Type B pancreatic cell (in vitro differentiated cells): Measurements from ENCODE around the gene CYP8B1. TPM values are rescaled to one million over a fixed set of nuclear protein-coding genes. Genes with fewer than 3 reads are reported as not detected.

Experiments
- DNase-seq: peaks from one replicate; pipeline ENCODE4 v3.0.0; 2021; ENCODE audit warnings: mixed read lengths; ENCODE audit not compliant: unreplicated experiment; ENCODE audit errors: extremely low spot score
- H3K27ac Mint-ChIP-seq: 2 replicates; pipeline ENCODE4 v1.8.0; 2021; ENCODE audit warnings: mild to moderate bottlenecking, mixed read lengths
- H3K27me3 Mint-ChIP-seq: 2 replicates; pipeline ENCODE4 v1.8.0; 2021; ENCODE audit warnings: mixed read lengths
- H3K36me3 Mint-ChIP-seq: 2 replicates; pipeline ENCODE4 v1.8.0; 2021; ENCODE audit warnings: mixed read lengths
- H3K4me1 Mint-ChIP-seq: one replicate; pipeline ENCODE4 v1.8.0; 2021; ENCODE audit warnings: mixed read lengths; ENCODE audit not compliant: unreplicated experiment
- H3K4me3 Mint-ChIP-seq: 2 replicates; pipeline ENCODE4 v1.8.0; 2021; ENCODE audit warnings: mild to moderate bottlenecking, mixed read lengths
- H3K9me3 Mint-ChIP-seq: 2 replicates; pipeline ENCODE4 v1.8.0; 2021; ENCODE audit warnings: mixed read lengths
- total RNA-seq: library from RNA; stranded (reverse); gene quantifications from 2 replicates; pipeline ENCODE4 v1.2.1, GENCODE V29; 2021; ENCODE audit warnings: low replicate concordance
- TF ChIP-seq, protein P1 (sequence below): fragments of 200-600 bp; sonication (generic); conservative IDR thresholded peaks from 2 replicates; pipeline ENCODE4 v1.5.0; 2021; ENCODE audit warnings: antibody characterized with exemption, mild to moderate bottlenecking

The CYP8B1 gene
- total RNA-seq, 1 donor from 2014 or later: not detected

DNA sequence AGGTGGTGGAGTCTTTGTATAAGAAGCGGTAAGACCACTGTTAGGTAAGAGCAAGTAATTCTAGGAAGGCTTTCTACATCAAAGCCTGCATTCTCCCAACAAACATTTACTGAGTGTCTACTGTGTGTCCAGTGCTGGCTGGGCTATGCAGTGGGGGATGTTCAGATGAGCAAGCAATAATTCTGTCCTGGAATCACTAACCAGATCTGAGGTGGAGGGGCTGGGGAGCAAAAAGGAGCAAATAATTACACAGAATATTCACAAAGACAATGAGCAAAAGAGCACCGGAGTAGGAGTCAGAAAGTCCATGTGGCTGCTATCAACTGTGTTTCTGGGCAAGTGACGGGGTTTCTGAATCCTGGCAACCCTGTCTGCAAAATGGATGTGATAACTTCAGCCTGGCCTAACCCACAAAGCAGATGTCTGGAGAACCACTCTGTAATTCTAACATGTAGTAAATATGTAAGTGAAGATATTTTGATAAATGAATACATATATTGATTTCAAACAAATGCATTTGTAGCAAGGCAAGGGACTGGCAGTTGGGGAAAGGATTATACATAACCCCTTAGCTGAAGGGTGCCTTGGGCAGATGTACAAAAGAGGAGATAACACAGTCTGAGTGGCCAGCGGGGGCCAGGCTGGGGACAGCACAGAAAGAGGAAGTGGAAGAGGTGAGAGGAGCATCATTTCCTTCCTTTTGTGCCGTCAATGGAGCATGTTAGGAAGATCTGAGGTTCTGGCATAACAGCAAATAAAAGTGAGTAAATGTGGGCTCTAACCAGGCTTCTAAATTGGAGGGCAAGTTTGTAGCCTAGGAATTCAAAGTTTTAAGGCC is 28.8 kb downstream of the CYP8B1 start:
- no peaks in the 10 kb centered on the region for H3K27me3 Mint-ChIP-seq
- H3K27ac Mint-ChIP-seq: peak overlapping the region; percentile 92
- no peaks in the 10 kb centered on the region for H3K9me3 Mint-ChIP-seq
- no peaks in the 10 kb centered on the region for H3K36me3 Mint-ChIP-seq
- H3K4me1 Mint-ChIP-seq: peaks cover 23% of the 10 kb centered on the region
- H3K4me3 Mint-ChIP-seq: no peak overlapping the region
- TF ChIP-seq, protein P1, sequence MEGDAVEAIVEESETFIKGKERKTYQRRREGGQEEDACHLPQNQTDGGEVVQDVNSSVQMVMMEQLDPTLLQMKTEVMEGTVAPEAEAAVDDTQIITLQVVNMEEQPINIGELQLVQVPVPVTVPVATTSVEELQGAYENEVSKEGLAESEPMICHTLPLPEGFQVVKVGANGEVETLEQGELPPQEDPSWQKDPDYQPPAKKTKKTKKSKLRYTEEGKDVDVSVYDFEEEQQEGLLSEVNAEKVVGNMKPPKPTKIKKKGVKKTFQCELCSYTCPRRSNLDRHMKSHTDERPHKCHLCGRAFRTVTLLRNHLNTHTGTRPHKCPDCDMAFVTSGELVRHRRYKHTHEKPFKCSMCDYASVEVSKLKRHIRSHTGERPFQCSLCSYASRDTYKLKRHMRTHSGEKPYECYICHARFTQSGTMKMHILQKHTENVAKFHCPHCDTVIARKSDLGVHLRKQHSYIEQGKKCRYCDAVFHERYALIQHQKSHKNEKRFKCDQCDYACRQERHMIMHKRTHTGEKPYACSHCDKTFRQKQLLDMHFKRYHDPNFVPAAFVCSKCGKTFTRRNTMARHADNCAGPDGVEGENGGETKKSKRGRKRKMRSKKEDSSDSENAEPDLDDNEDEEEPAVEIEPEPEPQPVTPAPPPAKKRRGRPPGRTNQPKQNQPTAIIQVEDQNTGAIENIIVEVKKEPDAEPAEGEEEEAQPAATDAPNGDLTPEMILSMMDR: no peak
- DNase-seq: no peak

DNA sequence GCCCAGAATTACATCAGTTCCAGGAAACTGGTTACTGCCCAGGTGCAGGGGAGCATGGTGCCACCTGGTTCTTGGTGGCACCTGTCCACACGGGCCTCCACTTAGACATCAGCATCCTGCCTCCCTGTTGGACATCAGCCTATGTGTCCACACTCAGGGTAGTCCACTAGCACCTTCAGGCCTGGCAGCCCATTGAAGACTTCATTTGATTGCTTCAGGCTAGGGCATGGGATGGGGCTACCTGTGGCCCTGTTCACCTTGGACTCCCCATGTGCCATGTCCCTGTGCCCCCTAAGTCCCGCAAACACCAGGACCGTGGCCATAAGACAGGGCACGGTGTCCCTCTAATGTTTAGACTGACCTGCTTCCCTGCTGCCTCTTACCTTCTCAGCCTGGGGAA is 30.9 kb downstream of the CYP8B1 start:
- Mint-ChIP-seq H3K4me3 (no peak overlapping the region), H3K36me3 (no peaks in the 10 kb centered on the region), H3K27me3 (peaks cover under 1% of the 10 kb centered on the region), H3K9me3 (no peaks in the 10 kb centered on the region), H3K27ac (no peak overlapping the region), H3K4me1 (peaks cover 21% of the 10 kb centered on the region)
- DNase-seq: no peak
- TF ChIP-seq, protein P1: no peak

DNA sequence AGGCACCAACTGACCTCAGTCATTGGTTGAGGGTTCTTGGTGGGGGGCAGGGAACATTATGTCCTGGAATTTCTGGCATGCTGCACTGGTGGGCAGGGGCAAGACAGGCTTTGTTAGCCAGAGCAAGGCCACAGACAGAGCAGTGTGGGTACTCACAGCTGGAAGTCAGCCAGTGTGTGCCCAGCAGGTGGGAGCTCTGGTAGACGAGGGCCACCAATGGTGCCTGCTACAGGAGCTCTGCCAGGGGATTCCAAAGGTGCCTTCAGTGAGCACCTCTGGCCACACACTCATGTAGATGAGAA is 31.3 kb downstream of the CYP8B1 start:
- H3K36me3 Mint-ChIP-seq: no peaks in the 10 kb centered on the region
- peaks cover 5% of the 10 kb centered on the region for H3K27me3 Mint-ChIP-seq
- H3K27ac Mint-ChIP-seq: no peak overlapping the region
- TF ChIP-seq, protein P1: no peak
- H3K4me1 Mint-ChIP-seq: peaks cover 25% of the 10 kb centered on the region
- DNase-seq: no peak
- H3K9me3 Mint-ChIP-seq: no peaks in the 10 kb centered on the region
- no peak overlapping the region for H3K4me3 Mint-ChIP-seq

DNA sequence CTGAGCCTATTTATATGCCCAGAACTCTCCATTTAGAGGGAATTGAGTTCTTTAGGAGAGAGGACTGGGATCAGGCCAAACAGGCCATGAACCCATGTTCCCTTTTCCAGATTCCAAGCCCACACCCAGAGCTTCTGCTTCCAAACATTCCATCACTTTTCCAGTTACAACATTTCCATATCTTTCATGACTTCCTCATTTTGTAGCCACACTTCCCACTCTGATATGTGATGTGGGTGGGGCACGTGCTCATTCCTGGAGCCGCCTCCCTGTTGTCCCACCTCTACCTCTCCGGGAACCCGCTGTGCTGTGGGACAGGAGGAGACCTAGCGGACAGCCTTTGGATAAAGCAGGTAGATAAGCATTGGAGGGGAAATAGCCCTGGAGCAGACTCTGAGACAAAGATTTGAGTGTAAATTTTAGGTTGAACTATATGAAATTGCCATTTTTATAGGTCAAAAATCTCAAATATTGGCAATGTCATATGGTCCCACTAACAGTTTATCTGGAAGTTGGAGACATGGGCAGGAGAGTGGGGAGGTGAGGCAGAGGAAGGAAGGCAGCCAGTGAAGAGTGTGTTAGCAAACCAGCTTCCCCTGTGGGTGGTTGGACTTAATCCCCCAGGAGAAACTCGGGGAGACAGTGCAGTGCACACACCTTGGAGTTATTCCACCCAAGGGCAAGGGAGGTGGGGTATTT is 31.8 kb downstream of the CYP8B1 start:
- H3K27ac Mint-ChIP-seq: no peak overlapping the region
- TF ChIP-seq, protein P1: no peak
- no peaks in the 10 kb centered on the region for H3K36me3 Mint-ChIP-seq
- no peaks in the 10 kb centered on the region for H3K9me3 Mint-ChIP-seq
- peaks cover 8% of the 10 kb centered on the region for H3K27me3 Mint-ChIP-seq
- H3K4me1 Mint-ChIP-seq: peaks cover 25% of the 10 kb centered on the region
- DNase-seq: no peak
- no peak overlapping the region for H3K4me3 Mint-ChIP-seq

DNA sequence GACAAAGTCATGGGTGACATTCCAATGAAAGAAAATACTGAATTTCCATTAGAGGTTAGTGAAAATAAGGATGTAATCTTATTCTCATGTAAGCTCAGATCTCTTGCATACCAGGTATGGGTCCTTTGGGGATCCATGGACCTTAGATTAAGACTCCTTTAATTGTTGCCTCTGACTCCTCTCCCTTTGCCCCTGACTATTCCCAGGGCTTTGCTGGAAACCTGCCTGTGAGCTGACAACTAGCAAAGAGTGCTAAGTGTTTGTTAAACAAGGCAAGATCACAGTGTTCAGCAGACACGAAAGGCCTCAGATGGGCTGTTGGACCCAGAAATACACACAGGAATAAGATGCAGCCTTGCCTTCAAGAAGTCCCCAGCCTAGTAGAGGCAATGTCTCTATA is 34.3 kb downstream of the CYP8B1 start:
- Mint-ChIP-seq H3K36me3 (no peaks in the 10 kb centered on the region), H3K27ac (no peak overlapping the region), H3K9me3 (no peaks in the 10 kb centered on the region), H3K27me3 (peaks cover 11% of the 10 kb centered on the region), H3K4me3 (no peak overlapping the region), H3K4me1 (peaks cover 9% of the 10 kb centered on the region)
- TF ChIP-seq, protein P1: no peak
- no peak for DNase-seq
